ENCODE results near the gene EVI5L. TPM values are rescaled to one million over a fixed set of nuclear protein-coding genes. Genes with fewer than 3 reads are reported as not detected.

The EVI5L gene
- 11.4 and 11.8 TPM in 2 replicates for total RNA-seq

GRCh38 chr19:7829561-7830271 lies at the start of gene EVI5L:
Gene EVI5L, plus strand, starts transcription at chr19:7830218. Its CDS starts 16,325 bp downstream, at chr19:7846543.

GRCh38 chr19:7874076-7874896 lies 44.3 kb downstream of the EVI5L start, which contains the start of gene PRR36:
Gene PRR36, minus strand, starts transcription at chr19:7874390. Its CDS starts 701 bp downstream, at chr19:7873689.

GRCh38 chr19:7888145-7888825 lies 58.3 kb downstream of the EVI5L start, which contains the start of gene LRRC8E:
Gene LRRC8E, plus strand, starts transcription at chr19:7888510. Its CDS starts 7,094 bp downstream, at chr19:7895604.

GRCh38 chr19:7903244-7904073 lies 73.4 kb downstream of the EVI5L start, which contains the start of gene MAP2K7:
Gene MAP2K7, plus strand, starts transcription at chr19:7903877. Its CDS starts 68 bp downstream, at chr19:7903945.

Other genes with a start within 250 kb of the EVI5L start
- 0.17 TPM in 1 of 2 replicates, not detected in the other for gene CAMSAP3, start 234.4 kb upstream of the EVI5L start, total RNA-seq
- 31.1 and 39.8 TPM in 2 replicates for gene XAB2, start 200.7 kb upstream of the EVI5L start, total RNA-seq
- gene PET100, start 200.4 kb upstream of the EVI5L start, total RNA-seq = 13.6 and 15.9 TPM in 2 replicates
- not detected in 2 replicates for gene PCP2, start 196.5 kb upstream of the EVI5L start, total RNA-seq
- gene STXBP2, start 193.1 kb upstream of the EVI5L start, total RNA-seq = 10.1 and 16.5 TPM in 2 replicates
- gene RETN, start 161.2 kb upstream of the EVI5L start, total RNA-seq = not detected in 2 replicates
- not detected in 2 replicates for gene MCEMP1, start 153.1 kb upstream of the EVI5L start, total RNA-seq
- 75.8 and 93.9 TPM in 2 replicates for gene TRAPPC5, start 149.4 kb upstream of the EVI5L start, total RNA-seq
- gene FCER2, start 128.1 kb upstream of the EVI5L start, total RNA-seq = not detected in 2 replicates
- gene CLEC4G, start 98.1 kb upstream of the EVI5L start, total RNA-seq = not detected in 2 replicates
- gene CD209, start 82.7 kb upstream of the EVI5L start, total RNA-seq = not detected in 2 replicates
- gene CLEC4M, start 67.0 kb upstream of the EVI5L start, total RNA-seq = not detected in 2 replicates
- not detected in 2 replicates for gene PRR36, start 44.2 kb downstream of the EVI5L start, total RNA-seq
- 3.7 and 5.9 TPM in 2 replicates for gene LRRC8E, start 58.3 kb downstream of the EVI5L start, total RNA-seq
- gene MAP2K7, start 73.7 kb downstream of the EVI5L start, total RNA-seq = 8.6 and 10.8 TPM in 2 replicates
- 1.0 and 6.9 TPM in 2 replicates for gene TGFBR3L, start 84.6 kb downstream of the EVI5L start, total RNA-seq
- gene SNAPC2, start 90.1 kb downstream of the EVI5L start, total RNA-seq = 32.8 and 34.6 TPM in 2 replicates
- 3.4 and 4.4 TPM in 2 replicates for gene CTXN1, start 95.9 kb downstream of the EVI5L start, total RNA-seq
- gene TIMM44, start 113.4 kb downstream of the EVI5L start, total RNA-seq = 56.2 and 56.8 TPM in 2 replicates
- gene ELAVL1, start 175.4 kb downstream of the EVI5L start, total RNA-seq = 42.0 and 57.5 TPM in 2 replicates
- gene CCL25, start 222.5 kb downstream of the EVI5L start, total RNA-seq = not detected in 2 replicates

Measured in bronchus fibroblast of lung (primary cell).